GM19023 (cell line): ENCODE results near the gene TMEM203.

ENCODE experiments used
- ATAC-seq: cut with Tn5 transposase; IDR thresholded peaks from one replicate; pipeline ENCODE4 v1.9.1; 2021; ENCODE audit warnings: mild to moderate bottlenecking, moderate library complexity; ENCODE audit not compliant: unreplicated experiment

TMEM203 gene

DNA sequence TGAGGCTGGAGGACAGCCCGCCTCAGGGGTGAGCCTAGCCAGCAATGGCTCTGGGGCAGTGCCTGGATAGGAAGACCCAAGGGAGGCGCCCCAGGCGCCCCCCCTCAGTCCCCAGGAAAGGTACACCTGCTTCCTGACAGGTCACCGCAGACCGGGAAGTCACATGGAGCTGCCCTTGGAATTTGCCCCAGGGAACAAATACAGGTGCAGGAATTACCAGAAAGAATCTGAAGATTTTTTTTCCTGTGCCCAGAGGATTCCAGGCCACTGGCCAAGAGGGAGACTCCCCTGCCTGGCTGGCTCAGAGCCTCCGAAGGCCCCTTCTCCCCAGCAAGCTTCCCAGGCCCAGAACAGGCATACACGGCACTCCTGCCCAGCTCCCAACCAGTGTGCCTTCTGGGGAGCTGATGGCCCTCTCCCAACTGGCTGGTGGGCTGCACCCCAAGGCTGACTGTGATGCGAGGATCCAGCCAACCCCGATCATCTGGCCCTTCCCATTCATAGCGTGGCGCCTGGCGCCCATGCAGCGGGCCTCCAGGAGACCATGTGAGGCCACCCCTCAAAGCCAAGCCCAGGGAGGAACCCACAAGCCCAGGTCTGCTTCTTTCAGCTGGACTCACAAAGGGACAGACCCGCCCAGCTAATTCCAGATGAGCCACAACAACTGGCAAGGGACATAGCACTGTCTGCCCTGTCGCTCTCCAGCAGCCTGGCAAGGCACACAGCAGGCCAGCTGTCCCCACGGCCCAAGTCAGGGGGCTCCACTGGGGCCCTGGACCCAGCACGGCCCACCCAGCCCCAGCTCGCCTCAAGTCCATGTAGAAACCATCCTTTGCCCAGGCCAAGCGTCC, 7.2 kb downstream of the TMEM203 start:
- ATAC-seq: no peak

DNA sequence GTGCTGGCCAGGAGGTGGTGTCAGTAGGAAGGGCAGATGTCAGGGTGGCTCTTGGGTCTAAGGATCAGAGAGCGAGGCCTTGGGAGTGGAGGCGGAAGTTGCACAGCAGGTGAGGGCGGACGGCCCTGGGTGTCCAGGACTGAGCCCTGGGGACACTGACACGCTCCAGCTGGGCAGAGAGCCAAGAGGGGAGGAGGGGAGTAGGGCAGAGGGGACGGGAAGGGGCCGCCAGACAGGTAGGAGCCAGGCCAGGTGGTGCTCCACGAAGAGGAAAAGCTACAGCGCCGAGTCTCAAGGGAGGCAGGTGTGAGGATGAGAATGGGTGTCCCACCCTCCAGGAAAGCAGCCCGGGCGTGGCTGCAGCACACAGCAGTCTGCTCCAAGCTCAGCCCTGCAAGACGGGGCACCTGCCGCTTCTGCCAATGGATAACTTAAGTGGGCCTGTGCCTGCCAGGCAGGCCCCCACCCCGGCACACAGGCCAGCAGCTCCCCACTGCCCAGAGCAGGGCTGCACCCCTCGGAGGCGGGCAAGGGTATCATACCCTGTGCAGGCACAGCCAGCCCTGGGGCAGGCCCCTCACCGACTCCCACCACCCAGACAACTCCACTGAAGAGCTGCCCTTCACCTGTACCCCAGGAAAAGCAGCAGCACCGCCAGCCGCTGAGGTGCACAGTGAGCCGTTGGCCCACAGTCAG, 9.8 kb downstream of the TMEM203 start:
- ATAC-seq: no peak

DNA sequence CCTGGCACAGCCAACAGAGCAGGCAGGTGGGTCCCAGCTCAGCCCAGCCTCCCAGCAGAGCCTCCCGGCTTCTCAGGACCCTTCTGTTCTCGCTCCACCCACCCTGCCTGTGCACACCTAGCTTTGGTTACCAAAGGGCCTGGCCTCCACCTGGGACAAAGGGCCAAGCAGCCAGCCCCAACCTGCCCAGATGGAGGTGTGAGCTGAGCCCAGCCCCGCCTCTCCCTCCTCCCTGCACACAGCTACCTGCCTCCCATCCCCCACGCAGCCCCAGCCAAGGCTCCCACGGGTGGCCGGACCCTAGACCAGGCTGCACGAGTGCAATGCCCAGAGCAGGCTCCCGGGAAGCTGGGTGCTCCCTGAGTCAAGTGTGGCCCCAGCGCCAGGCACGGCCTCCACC, 10.5 kb downstream of the TMEM203 start:
- no peak for ATAC-seq

- ATAC-seq: no peak
These were observed 11.1 kb downstream of the TMEM203 start for GRCh38 chr9:137194388-137194787.

DNA sequence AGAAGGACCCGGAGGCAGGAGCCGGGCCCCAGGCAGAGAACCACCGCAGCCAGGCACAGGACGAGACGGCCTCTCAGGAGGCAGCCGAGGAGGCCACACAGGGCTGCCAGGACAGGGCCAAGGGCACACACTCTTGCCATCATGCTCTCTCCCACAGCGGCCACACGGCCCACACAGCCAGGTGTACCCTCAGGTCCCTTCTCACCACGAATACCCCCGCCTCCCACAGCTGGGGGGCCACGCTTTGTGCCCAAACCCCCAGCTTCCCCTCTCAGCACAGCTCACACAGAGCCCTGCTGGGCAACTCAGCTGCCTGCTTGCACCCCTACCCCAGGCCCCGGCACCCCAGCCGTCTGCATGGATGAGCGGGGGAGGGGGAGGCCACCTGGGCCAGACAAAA, 11.7 kb downstream of the TMEM203 start:
- no peak for ATAC-seq

DNA sequence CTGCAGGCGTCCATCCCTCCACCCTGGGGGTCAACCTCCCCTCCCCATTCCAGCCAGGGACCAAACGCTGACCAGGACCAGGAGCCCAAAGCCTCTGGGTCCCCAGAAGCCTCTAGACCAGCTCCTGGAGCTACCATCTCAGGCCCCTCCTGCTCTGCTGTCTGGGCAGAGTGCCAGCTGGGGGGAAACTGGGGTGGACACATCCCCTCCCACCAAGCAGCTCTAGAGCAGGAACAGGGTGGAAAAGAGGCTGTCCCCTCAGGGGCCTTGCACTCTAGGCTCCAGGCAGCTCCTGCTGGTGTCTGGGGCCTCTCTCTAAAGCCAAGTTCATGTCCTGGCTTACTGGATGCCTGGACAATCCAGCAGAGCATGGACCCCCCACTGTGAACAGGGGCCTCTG, 12.6 kb downstream of the TMEM203 start:
- no peak for ATAC-seq

GRCh38 chr9:137192448-137192780, 13.0 kb downstream of the TMEM203 start:
- ATAC-seq: no peak

DNA sequence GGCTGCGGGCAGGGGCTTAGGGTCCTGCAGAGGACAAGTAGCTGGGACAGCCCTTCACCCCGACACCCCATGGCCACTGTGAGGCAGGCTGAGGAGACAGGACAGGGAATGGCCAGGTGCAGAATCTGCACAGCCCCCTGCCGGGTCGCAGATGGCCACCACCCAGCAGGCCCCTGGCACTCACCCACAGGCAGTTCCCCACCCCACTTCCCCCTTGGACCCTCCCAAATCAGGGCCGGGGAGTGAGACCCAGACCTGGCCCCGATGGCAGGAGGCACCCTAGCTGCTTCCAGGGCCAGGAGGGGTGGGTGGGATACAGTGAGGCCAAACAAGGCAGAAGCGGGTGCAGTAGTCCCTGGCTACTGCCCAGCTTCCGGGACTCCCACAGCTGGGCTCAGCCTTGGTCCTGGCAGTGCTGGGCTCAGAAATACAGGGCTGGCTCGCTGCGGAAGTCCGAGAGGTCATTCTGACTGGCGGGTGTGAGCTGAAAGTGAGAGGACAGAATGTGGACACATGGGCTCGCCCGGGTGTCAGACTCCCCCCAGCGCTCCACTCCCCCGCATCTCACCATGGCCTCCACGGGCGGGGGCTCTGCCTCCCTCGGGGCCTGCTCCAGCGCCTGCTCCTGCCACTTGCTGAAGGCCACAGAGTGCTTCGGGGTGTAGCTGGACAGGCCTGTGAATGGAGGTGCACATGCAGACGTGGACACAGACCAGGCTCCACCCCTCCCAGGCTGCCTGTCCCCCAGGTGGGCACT, 13.6 kb downstream of the TMEM203 start:
- no peak for ATAC-seq

DNA sequence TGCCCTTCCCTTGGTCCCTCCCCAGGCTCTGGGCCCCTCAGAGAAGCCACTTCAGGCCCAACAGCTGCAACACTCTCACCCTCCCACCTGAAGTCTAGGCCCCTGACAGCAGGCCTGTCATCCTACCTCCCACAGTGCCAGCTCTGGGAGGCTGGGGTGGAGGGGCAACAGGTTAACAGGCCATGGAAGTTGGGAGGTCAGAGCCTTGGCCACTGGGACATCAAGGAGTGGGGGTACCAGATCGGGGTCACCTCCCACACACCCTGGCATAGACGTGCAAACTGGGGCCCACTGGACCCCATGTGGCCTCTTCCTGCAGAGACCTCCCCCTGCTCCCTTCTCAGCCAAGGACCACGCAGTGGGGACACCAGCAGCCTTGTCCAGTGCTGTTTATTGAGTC, 14.2 kb downstream of the TMEM203 start:
- ATAC-seq: no peak

GRCh38 chr9:137190315-137190856, 15.1 kb downstream of the TMEM203 start:
- no peak for ATAC-seq

GRCh38 chr9:137189297-137190295, 15.9 kb downstream of the TMEM203 start:
- ATAC-seq: no peak

DNA sequence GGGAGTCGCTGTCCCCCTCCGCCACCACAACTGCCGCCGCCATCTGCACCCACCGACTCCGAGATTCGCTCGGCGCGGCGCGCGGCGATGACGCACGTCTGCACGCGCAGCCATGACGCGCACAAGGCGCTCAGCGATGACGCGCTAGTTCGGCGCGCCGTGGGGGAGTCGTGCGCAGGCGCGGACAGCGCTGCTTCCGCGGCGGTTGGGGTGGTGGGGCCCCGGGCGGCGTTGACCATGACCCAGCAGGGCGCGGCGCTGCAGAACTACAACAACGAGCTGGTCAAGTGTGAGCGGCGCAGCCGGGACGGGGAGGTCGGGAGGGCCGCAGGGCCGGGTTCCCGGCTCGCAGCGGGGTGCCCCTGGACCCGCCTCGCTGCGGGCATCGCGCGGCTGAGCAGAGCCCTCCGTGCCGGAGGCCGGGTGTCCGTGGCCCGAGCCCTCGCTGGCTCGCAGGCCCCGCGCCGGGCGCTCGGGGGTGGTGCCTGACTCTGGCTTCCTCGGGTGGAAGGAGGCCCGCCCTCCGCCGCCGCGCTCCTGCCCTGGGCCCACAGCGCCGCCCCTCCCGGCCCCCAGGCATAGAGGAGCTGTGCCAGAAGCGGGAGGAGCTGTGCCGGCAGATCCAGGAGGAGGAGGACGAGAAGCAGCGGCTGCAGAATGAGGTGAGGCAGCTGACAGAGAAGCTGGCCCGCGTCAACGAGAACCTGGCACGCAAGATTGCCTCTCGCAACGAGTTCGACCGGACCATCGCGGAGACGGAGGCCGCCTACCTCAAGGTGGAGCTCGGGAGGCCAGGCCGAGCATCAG, 16.8 kb downstream of the TMEM203 start, which contains the start of the genes ANAPC2 and SSNA1:
TSS of gene ANAPC2 (minus strand) at position 71 of the 807 bp plus-strand sequence. CDS start at position 43, 28 bp downstream.
TSS of gene SSNA1 (plus strand) at position 187 of the 807 bp plus-strand sequence. CDS start at position 238, 51 bp downstream.
- ATAC-seq: peak; percentile 73

GRCh38 chr9:137188086-137188489, 17.4 kb downstream of the TMEM203 start:
- ATAC-seq: no peak

DNA sequence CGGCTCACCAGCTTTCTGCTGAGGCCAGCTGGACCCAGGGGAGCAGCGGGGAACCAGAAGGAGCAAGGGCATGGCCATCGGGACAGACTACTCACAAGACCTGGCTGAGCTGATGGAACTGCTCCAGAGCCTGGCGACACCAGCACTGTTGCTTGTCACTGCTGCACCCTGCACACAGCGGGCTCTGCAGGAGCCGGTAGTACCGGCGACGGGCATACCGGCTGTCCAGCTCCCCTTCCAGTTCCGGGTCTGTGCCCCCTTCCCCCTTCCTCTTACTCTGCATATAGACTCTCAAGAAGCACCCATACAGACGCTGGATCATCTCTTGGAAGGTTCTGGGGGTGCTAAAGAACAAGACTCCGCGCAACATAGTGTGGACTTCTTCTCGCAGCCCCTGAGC, 18.1 kb downstream of the TMEM203 start:
- ATAC-seq: no peak

DNA sequence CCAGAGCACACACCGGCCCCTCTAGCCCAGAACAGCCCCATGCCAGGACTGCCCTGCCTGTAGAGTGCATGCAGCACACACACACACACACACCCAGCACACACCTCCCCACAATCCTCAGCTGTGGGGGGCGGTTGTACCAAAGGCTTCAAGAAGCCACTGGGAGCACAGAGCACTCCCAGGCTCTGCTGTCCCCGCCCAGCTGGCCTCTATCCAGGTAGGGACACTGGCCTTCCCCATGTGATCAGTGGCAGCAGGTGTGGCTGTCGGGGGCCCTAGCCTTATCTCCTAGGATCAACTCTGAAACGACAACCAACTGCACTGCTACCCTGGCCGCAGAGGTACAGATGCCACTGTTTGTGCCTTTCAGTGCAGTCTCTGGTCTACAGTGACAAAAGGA, 19.1 kb downstream of the TMEM203 start:
- ATAC-seq: no peak

GRCh38 chr9:137185921-137186320, 19.5 kb downstream of the TMEM203 start:
- ATAC-seq: no peak

- no peak for ATAC-seq
These were observed 20.4 kb downstream of the TMEM203 start for GRCh38 chr9:137184881-137185660.

- ATAC-seq: no peak
These were observed 21.4 kb downstream of the TMEM203 start for GRCh38 chr9:137183980-137184595.
